Sigmoid colon (tissue), 4 donors: Measurements from ENCODE around the gene UPK3A.

Source experiments
- EP300 ChIP-seq, 4 donors: sonication (generic); formaldehyde crosslinking; IDR thresholded peaks; one replicate each; pipeline ENCODE4 v1.6.1; 2017; ENCODE audit warnings: antibody characterized with exemption in 4 of 4
- POLR2A ChIP-seq, 2 donors: fragments of 450-650 bp; IDR thresholded peaks; one replicate each; pipeline ENCODE4 v1.6.1; 2016; ENCODE audit warnings: antibody characterized with exemption in 2 of 2, mild to moderate bottlenecking in 2 of 2, moderate library complexity in 2 of 2
- TF ChIP-seq, protein P1 (sequence below), 4 experiments: fragments of 450-650 bp in 3 of 4; fragments of 200-600 bp in 1 of 4; IDR thresholded peaks; one replicate each; pipeline ENCODE4 v1.5.1; 2016 to 2019; ENCODE audit warnings: antibody characterized with exemption in 4 of 4, mild to moderate bottlenecking in 3 of 4, moderate library complexity in 2 of 4

DNA sequence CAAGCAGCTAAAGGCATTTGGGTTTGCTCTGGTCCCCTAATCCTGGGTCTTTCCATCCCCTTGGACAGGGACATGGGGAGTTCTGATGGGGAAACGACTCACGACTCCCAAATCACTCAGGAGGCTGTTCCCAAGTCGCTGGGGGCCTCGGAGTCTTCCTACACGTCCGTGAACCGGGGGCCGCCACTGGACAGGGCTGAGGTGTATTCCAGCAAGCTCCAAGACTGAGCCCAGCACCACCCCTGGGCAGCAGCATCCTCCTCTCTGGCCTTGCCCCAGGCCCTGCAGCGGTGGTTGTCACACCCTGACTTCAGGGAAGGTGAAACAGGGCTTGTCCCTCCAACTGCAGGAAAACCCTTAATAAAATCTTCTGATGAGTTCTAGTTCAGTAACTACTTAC is 10.7 kb downstream of the UPK3A start:
- TF ChIP-seq POLR2A (IDR thresholded peaks at IDR 0.05) (no peak), EP300 (IDR thresholded peaks at IDR 0.05) (no peak)
- TF ChIP-seq, protein P1, sequence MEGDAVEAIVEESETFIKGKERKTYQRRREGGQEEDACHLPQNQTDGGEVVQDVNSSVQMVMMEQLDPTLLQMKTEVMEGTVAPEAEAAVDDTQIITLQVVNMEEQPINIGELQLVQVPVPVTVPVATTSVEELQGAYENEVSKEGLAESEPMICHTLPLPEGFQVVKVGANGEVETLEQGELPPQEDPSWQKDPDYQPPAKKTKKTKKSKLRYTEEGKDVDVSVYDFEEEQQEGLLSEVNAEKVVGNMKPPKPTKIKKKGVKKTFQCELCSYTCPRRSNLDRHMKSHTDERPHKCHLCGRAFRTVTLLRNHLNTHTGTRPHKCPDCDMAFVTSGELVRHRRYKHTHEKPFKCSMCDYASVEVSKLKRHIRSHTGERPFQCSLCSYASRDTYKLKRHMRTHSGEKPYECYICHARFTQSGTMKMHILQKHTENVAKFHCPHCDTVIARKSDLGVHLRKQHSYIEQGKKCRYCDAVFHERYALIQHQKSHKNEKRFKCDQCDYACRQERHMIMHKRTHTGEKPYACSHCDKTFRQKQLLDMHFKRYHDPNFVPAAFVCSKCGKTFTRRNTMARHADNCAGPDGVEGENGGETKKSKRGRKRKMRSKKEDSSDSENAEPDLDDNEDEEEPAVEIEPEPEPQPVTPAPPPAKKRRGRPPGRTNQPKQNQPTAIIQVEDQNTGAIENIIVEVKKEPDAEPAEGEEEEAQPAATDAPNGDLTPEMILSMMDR (IDR thresholded peaks at IDR 0.05) = no peak
